ENCODE measurements around the gene DPRX.

DPRX gene, protein sequence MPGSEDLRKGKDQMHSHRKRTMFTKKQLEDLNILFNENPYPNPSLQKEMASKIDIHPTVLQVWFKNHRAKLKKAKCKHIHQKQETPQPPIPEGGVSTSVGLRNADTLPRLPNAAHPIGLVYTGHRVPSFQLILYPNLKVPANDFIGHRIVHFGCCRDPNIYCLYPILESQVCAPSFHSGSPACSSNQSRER

GRCh38 chr19:53631949-53632407, at the start of gene DPRX:
Gene DPRX (plus strand): TSS chr19:53631999. CDS start chr19:53632107, 108 bp downstream.
- no peak for DNase-seq

- DNase-seq = no peak
Measured at GRCh38 chr19:53583181-53583580, 48.6 kb upstream of the DPRX start.

GRCh38 chr19:53586277-53586691, 45.5 kb upstream of the DPRX start:
- no peak for DNase-seq

DNA sequence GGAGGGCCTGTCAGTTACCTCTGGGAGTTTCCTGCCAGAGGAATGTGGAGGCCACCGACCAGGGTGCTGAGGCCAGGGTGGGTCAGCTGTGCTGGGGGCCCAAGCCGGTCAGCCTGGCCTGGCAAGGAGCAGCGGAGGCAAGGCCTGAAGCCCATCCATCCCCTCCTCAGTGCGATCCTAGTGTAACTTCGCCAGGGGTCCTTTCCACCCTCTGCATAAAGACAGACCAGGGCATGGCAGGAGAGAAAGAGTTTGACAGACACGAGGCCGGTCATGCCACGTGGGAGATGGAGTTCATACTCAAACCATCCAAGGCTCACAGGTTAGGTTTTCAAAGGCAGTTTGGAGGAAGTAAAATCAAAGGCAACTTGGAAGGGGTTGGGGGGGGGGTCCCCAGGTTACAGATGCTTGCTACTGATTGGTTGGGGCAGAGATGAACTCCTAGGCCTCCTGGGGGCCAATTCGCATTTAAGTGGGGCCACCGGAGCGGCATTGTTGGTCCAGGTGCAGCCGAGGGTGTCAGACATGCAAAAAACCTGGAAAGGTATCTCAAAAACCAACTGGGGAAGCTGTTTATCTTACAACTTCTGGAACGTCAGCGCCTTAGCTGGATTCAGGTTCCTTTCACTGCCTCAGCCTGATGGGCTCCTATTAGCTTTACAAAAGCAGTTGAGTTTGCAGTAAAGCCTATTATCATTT, 36.8 kb upstream of the DPRX start:
- no peak for DNase-seq

GRCh38 chr19:53595510-53595867, 36.3 kb upstream of the DPRX start:
- no peak for DNase-seq

GRCh38 chr19:53596056-53596455, 35.7 kb upstream of the DPRX start:
- no peak for DNase-seq

GRCh38 chr19:53597023-53597422, 34.8 kb upstream of the DPRX start:
- no peak for DNase-seq

GRCh38 chr19:53598361-53598760, 33.4 kb upstream of the DPRX start:
- DNase-seq = no peak

- DNase-seq = no peak
Measured at GRCh38 chr19:53600217-53600616, 31.6 kb upstream of the DPRX start.

DNA sequence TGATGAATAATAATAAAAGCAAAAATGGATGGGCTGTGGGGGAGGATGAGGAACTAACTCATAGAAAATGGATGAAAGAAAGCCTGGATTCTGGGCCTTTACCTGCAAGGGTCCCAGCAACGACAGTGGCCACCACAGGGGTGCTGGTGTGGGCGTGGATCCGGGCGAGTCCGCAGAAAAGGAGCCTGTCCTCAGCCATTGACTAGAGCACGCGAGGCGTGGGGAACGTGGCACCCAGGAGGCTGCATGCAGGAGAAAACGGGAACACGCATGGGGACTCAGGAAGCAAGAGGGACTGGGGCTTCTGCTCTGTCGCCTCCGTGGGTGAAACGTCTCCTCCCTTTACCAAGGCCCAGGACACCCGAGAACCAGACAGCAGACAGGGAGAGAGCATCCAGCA, 25.8 kb upstream of the DPRX start:
- DNase-seq = no peak

DNA sequence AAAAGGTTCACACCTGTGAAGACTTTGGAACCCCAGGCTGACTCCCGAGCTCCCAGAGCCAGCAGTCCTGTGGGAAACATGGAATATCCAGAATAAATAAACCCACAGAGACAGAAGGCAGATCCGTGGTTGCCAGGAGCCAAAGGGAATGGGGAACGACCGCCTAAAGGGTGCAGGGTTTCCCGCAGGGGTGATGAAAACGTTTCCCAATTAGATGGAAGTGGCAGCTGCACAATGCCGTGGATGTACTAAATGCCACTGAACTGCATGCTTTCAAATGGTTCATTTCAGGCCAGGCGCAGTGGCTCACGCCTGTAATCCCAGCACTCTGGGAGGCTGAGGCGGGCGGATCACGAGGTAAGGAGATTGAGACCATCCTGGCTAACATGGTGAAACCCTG, 23.4 kb upstream of the DPRX start:
- DNase-seq = no peak

GRCh38 chr19:53612762-53613526, 18.9 kb upstream of the DPRX start:
- DNase-seq = no peak

GRCh38 chr19:53621885-53622740, 9.7 kb upstream of the DPRX start:
- no peak for DNase-seq

- DNase-seq = no peak
Measured at GRCh38 chr19:53624771-53625545, 6.8 kb upstream of the DPRX start.

- no peak for DNase-seq
Measured at GRCh38 chr19:53626486-53626885, 5.3 kb upstream of the DPRX start.

DNA sequence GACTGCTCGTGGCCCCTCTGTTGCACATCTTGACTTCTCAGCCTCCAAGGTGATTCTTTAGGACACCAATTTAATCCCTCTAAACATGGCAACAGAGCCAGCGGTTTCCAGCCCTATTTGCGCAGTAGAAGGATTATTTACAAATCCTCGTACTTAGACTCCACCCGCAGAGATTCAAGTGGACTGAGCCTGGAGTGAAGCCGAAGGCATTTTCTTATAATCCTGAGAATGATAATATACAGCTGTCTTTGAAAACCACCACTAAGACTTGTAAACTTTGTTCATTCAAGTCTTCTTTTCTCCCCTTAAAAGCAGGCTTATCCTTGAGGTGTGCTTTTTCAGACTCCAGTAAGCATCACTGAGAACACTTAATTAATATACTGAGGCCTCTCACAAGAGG, 4.8 kb upstream of the DPRX start:
- no peak for DNase-seq

GRCh38 chr19:53634768-53635167, 3.0 kb downstream of the DPRX start:
- DNase-seq = no peak

- DNase-seq = no peak
Measured at GRCh38 chr19:53639471-53639870, 7.7 kb downstream of the DPRX start.

- DNase-seq = no peak
Measured at GRCh38 chr19:53642381-53643099, 10.7 kb downstream of the DPRX start.

DNA sequence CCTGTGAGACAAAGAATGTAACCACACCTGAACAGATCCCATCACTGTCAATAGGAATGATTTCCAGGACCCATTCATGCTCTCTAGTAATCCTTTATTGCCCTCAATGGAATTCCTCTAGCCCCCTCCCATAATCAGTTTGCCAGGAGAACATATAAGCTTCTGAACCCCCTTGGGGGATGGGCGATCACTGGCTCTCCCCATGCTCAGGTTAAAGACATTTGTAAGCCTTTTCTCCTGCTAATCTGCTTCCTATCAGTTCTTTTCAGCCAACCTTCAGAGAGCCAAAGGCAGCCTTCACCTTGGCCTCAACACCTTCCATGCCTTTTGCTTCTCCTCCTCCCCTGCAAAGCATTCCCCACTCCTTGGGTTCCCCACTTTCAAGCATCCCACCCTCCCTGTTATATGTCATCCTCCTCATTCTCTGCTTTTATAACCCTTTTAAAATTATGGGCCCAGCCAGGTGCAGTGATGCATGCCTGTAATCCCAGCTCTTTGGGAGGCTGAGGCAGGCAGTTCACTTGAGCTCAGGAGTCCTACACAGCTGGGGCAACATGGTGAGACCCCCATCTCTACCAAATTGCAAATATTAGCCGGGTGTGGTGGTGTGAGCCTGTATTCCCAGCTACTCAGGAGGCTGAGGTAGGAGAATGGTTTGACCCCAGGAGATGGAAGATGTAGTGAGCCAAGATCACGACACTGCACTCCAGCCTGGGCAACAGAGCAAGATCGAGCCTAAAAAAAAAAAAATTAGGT, 12.4 kb downstream of the DPRX start:
- no peak for DNase-seq

- DNase-seq = no peak
Measured at GRCh38 chr19:53646144-53646543, 14.3 kb downstream of the DPRX start.
